HepG2 (cell line): ENCODE results near the gene CASS4. TPM values are rescaled to one million over a fixed set of nuclear protein-coding genes. Genes with fewer than 3 reads are reported as not detected.
A peak's percentile ranks its signal among the peaks of the same experiment; 100 is the strongest.

Experiments
- AHR ChIP-seq: IDR thresholded peaks from 2 replicates; pipeline ENCODE4 v1.6.1; 2018; ENCODE audit warnings: missing genetic modification reagents, missing compliant biosample characterization
- ARID2 ChIP-seq: sonication (generic); formaldehyde crosslinking; IDR thresholded peaks from 2 replicates; pipeline ENCODE4 v1.8.1; 2022; ENCODE audit warnings: mild to moderate bottlenecking, missing genetic modification reagents, borderline replicate concordance
- KDM5A ChIP-seq: fragments of 200-600 bp; sonication (generic); IDR thresholded peaks from 2 replicates; pipeline ENCODE4 v1.7.0; 2018; ENCODE audit warnings: antibody characterized with exemption, mild to moderate bottlenecking, low read length, borderline replicate concordance
- MIER3 ChIP-seq: IDR thresholded peaks from 2 replicates; pipeline ENCODE4 v1.6.1; 2016; ENCODE audit warnings: missing compliant biosample characterization, borderline replicate concordance
- NFAT5 ChIP-seq: sonication (generic); formaldehyde crosslinking; IDR thresholded peaks from 2 replicates; pipeline ENCODE4 v1.4.0; 2020; ENCODE audit warnings: missing genetic modification reagents
- NR1H2 ChIP-seq: sonication (generic); formaldehyde crosslinking; IDR thresholded peaks from 2 replicates; pipeline ENCODE4 v1.8.1; 2022; ENCODE audit warnings: low read depth, missing genetic modification reagents, borderline replicate concordance
- RNF219 ChIP-seq: sonication (generic); formaldehyde crosslinking; IDR thresholded peaks from 2 replicates; pipeline ENCODE4 v1.5.0; 2020; ENCODE audit warnings: mild to moderate bottlenecking, missing genetic modification reagents
- U2AF1 ChIP-seq: fragments of 200-400 bp; formaldehyde crosslinking; optimal IDR thresholded peaks from 2 replicates; pipeline ENCODE3; 2017; ENCODE audit warnings: mild to moderate bottlenecking, low read depth, low read length
- ZFYVE20 ChIP-seq: sonication (generic); formaldehyde crosslinking; IDR thresholded peaks from 2 replicates; pipeline ENCODE4 v1.8.0; 2023; ENCODE audit warnings: low read depth, mild to moderate bottlenecking, moderate library complexity, missing genetic modification reagents, borderline replicate concordance
- ZMYM3 ChIP-seq: sonication (generic); formaldehyde crosslinking; IDR thresholded peaks from 2 replicates; pipeline ENCODE4 v1.5.1; 2020; ENCODE audit warnings: mild to moderate bottlenecking, missing genetic modification reagents
- ZNF20 ChIP-seq: sonication (generic); formaldehyde crosslinking; IDR thresholded peaks from 2 replicates; pipeline ENCODE4 v1.4.0; 2020; ENCODE audit warnings: mild to moderate bottlenecking, moderate library complexity, missing genetic modification reagents
- ZNF274 ChIP-seq: sonication (generic); formaldehyde crosslinking; IDR thresholded peaks from 2 replicates; pipeline ENCODE4 v1.5.1; 2020; ENCODE audit warnings: mild to moderate bottlenecking, missing genetic modification reagents
- ZNF724P ChIP-seq: sonication (generic); formaldehyde crosslinking; IDR thresholded peaks from 2 replicates; pipeline ENCODE4 v1.8.0; 2022; ENCODE audit warnings: missing genetic modification reagents, borderline replicate concordance
- ZNF891 ChIP-seq: sonication (generic); formaldehyde crosslinking; IDR thresholded peaks from 2 replicates; pipeline ENCODE4 v1.5.0; 2020; ENCODE audit warnings: mild to moderate bottlenecking, missing genetic modification reagents
- ZZZ3 ChIP-seq: sonication (generic); formaldehyde crosslinking; IDR thresholded peaks from 2 replicates; pipeline ENCODE4 v1.4.0; 2020; ENCODE audit warnings: missing genetic modification reagents, mild to moderate bottlenecking, borderline replicate concordance
- polyA plus RNA-seq, 8 experiments: library from polyadenylated mRNA; depleted of rRNA in 3 of 8; stranded (reverse) in 7 of 8; unstranded in 1 of 8; fragments of >200 nt; fragmentation: Illumina TruSeq in 4 of 8; extraction: Trizol in 4 of 8; gene quantifications; 2 replicates each; pipeline versions ENCODE4 v1.2.1 to v1.2.3, GENCODE V29; 2011 to 2016; ENCODE audit warnings: low read depth in 4 of 8, missing spikeins in 1 of 8, mixed read lengths in 1 of 8; ENCODE audit not compliant: insufficient read depth in 1 of 8
- total RNA-seq, 5 experiments: library from RNA; depleted of rRNA; stranded (reverse); fragments of >200 nt; fragmentation: Illumina TruSeq; extraction: Trizol; gene quantifications; 2 replicates each; pipeline ENCODE4 v1.2.3, GENCODE V29; 2016; ENCODE audit warnings: low read depth in 1 of 5
- TF ChIP-seq, protein P1 (sequence below): sonication (generic); formaldehyde crosslinking; IDR thresholded peaks from 2 replicates; pipeline ENCODE4 v1.4.0; 2020; ENCODE audit warnings: mild to moderate bottlenecking, missing genetic modification reagents
- TF ChIP-seq, protein P2 (sequence below): sonication (generic); formaldehyde crosslinking; IDR thresholded peaks from 2 replicates; pipeline ENCODE4 v1.5.0; 2020; ENCODE audit warnings: missing genetic modification reagents

The CASS4 gene
- total and polyA plus RNA-seq, 2 of the 13 experiments (the other 11 are each of a cell fraction or from before 2014, with no cell fraction given), result 0.17 to 0.49 TPM

DNA sequence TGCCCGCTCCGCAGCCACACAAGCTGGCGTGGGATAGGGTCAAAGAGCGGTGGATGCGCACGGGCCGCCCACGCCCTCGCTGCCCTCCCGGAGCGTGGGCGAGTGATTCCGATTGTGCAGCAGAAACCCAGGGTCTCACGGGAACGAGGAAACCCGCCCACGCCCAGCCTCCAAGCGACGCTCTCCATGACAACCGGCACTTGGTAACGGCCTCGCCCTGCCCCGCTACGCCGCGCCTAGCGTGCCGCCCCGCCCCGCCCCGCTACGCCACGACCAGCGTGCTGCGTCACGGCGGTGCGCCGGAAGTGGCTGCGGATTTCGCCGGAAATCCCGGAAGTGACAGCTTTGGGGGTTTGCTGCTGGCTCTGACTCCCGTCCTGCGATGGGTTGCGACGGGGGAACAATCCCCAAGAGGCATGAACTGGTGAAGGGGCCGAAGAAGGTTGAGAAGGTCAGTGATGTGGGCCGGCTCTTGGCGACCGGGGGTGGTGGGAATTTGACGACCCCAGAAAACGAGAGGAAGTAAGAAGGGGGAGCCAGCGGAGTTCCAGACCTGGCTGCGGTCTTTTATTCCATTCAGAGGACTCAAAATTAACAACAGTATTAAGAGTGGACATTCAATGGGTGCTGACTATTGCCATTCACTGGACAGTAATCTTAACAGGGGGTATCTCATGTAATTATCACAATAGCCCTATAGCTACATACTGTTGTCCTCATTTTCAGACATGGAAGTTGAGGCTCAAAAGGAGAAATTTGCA lies 56.4 kb downstream of the CASS4 start, which contains the start of gene RTF2 (continued):
- 0 out of 2 replicates have a peak, but pooled peaks have one; percentile 94 for TF ChIP-seq AHR (CRISPR knock-in tag)
- peak; percentile 99 for TF ChIP-seq ZZZ3 (CRISPR knock-in tag)
- no peak for TF ChIP-seq U2AF1
- TF ChIP-seq RNF219 (CRISPR knock-in tag), result no peak
- peak; percentile 95 for TF ChIP-seq ZNF891 (CRISPR knock-in tag)
- no peak; the same call in 1 of the 2 replicates for TF ChIP-seq ZMYM3 (CRISPR knock-in tag)
- no peak for TF ChIP-seq ZNF20 (CRISPR knock-in tag)
- TF ChIP-seq ZFYVE20, result peak; percentile 66; the same call in 1 of the 2 replicates
- TF ChIP-seq, protein P1, sequence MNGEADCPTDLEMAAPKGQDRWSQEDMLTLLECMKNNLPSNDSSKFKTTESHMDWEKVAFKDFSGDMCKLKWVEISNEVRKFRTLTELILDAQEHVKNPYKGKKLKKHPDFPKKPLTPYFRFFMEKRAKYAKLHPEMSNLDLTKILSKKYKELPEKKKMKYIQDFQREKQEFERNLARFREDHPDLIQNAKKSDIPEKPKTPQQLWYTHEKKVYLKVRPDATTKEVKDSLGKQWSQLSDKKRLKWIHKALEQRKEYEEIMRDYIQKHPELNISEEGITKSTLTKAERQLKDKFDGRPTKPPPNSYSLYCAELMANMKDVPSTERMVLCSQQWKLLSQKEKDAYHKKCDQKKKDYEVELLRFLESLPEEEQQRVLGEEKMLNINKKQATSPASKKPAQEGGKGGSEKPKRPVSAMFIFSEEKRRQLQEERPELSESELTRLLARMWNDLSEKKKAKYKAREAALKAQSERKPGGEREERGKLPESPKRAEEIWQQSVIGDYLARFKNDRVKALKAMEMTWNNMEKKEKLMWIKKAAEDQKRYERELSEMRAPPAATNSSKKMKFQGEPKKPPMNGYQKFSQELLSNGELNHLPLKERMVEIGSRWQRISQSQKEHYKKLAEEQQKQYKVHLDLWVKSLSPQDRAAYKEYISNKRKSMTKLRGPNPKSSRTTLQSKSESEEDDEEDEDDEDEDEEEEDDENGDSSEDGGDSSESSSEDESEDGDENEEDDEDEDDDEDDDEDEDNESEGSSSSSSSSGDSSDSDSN (CRISPR knock-in tag), result peak; percentile 69
- peak; percentile 94; the same call in 1 of the 2 replicates for TF ChIP-seq ZNF274 (CRISPR knock-in tag)
- 0 out of 2 replicates have a peak, but pooled peaks have one; percentile 5 for TF ChIP-seq ARID2 (CRISPR knock-in tag)
- TF ChIP-seq NR1H2 (CRISPR knock-in tag), result no peak
- peak; percentile 99 for TF ChIP-seq KDM5A
- TF ChIP-seq, protein P2, sequence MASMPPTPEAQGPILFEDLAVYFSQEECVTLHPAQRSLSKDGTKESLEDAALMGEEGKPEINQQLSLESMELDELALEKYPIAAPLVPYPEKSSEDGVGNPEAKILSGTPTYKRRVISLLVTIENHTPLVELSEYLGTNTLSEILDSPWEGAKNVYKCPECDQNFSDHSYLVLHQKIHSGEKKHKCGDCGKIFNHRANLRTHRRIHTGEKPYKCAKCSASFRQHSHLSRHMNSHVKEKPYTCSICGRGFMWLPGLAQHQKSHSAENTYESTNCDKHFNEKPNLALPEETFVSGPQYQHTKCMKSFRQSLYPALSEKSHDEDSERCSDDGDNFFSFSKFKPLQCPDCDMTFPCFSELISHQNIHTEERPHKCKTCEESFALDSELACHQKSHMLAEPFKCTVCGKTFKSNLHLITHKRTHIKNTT (CRISPR knock-in tag), result 0 out of 2 replicates have a peak, but pooled peaks have one; percentile 94
- TF ChIP-seq ZNF724P (CRISPR knock-in tag), result peak; percentile 92
- peak; percentile 99; the same call in 1 of the 2 replicates for TF ChIP-seq MIER3
- TF ChIP-seq NFAT5 (CRISPR knock-in tag), result peak; percentile 90
